HG02870 (cell line): ENCODE data around the gene DLG1.

Source experiments
- ATAC-seq: cut with Tn5 transposase; IDR thresholded peaks from one replicate; pipeline ENCODE4 v1.9.1; 2021; ENCODE audit warnings: mild to moderate bottlenecking, moderate library complexity; ENCODE audit not compliant: unreplicated experiment

Gene DLG1

DNA sequence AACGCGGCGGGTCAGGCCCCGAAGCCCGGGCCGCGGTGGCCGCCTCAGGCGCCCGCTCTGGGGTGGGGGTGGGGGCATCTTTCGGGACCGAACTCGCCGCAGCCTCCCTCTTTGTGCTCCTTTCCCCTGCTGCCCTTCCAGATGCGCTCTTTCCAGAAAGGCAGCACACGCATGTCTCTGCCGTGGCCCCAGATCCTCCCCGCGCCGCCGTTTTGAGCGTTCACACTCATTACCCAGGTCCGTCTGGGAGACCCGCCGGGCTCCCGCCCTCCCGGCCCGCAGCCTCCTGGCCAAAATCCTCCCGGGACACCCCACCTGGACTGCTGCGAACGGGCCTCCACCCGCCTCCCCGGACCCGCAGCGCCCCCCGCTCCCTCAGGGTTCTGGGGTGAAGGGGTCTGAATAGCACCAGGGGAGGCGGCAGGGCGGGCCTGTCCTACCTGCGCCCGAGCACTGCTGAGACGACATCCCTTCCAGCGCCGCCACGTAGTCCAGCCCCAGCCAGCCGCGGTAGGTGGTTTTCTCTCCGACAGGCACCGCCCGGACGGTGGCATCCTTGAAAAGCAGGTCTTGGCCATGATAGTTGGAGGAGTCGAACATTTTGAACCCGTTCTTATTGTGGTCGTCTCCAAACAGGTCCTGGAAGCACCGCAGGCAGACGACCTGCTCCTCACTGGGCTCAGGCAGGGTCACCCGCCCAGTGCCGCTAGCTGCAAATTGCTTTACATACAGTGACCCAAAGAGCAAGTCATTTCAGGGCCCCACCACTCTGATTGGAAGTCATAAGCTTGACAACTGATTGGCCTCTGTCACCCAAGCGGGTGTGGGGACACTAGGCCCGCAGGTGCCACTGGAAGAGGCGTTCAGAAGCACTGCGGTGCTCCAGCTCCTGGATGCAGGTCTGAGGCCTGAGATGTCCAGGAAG is 294.7 kb downstream of the DLG1 start:
- ATAC-seq = peak; percentile 6

DNA sequence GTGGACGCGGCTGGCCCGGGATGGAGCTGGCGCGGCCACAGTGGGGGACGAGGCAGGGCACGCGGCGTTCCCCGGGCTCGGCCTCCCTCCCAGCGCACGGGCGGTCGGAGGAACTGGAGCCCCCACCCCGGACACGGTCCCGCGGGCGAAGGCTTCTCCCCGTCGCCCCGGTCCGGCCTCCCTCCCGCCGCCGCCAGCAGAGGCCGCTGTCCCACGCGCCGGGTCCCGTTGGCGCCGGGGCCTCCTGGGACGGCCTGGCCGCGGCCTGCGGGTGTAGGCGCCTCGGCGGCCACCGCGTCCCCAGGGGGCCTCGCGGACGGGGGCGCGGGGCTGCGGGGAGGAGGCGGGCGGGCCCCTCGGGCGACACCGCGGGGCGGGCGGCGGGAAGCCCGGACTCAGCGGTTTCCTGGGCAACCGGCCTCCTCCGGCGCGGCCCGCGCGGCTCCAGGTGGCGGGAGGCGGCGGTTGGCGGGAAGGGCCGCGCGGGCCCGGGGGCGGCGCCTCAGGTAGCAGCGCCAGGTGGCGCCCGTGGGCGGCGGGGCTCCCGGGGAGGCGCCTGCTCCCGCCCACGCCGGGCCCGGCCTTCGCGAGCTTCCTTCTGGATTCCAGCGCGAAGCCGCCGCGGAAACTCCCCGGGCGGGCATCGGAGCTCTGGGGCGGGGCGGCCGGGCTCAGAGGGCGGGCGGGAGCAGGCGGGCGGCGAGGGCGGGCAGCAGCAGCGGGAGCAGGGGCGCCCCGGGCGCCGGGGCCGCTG is 295.5 kb downstream of the DLG1 start:
- ATAC-seq = peak; percentile 55

DNA sequence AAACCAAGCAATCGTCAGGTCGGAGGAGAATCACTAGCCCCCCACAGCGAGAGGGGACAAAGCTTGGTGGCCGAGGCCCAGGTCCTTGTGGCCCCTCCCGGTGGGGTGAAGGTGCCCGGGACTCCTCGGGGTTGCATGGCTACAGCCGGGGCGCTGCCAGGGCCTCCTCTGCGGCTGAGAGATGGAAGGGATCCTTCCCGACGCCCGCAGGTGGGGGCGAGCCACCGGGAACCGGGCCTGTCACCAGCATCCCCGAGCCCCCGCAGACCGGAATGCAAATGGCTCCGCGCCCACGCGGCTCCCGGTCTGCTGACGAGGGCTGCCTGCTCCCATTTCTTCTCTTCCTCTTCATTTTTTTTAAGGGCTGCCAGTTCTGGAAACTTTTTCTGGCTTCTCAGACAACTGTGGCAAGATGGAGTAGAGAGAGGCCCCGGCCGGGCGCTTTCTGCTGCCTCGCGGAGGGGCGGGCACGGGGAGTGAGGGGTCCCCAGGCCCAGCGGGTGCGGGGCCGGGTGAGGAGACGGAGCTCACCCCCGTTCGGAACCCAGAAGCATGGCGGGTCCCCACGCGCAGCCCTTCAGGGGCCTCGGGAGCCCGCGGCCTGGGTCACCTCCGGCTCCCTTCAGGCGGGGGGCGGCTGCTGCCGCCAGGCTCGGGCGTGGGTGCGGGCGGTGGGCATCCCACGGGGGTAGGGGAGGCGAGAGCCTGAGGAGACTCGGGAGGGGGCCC is 296.3 kb downstream of the DLG1 start:
- ATAC-seq = peak; percentile 1

DNA sequence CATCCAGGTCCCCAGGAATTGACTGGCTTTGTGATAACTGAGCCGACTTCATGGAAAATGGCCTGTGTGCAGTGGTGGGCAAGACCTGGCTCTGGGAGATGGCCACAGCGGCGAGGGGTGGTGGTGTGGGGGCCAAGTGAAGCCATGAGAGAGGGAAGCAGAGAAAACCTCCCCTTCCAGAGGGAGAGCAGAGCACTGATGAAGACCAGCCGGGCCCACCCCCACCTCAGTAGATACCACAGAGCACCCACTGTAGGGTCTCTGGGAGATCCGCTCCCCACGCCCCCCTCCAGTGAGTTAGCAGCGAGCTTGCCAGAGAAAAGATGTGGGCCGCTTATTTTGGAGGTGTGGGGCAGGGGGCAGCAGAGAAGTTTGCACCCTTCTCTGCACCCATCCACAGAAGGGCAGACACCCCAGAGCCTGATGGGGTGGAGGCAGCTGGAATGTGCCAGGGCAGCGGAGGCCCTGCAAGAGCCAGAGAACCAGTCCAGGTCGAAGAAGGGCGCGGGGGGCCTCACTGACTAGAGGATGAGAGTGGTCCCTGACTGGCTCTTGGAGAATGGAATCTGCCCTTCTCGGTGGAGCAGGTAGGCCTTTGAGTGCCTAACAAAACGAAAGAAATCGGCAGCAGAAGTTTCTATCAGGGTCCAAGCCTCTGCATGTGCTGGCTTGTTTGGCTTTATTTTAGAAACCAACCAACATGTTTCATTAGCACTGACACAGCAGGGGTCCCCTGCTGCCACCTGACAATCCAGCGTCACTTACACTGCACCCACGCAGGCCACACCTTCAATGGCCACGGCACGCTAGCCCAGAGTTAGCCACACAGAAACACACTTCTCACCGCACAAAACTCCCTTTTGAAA is 297.1 kb downstream of the DLG1 start:
- no peak for ATAC-seq

DNA sequence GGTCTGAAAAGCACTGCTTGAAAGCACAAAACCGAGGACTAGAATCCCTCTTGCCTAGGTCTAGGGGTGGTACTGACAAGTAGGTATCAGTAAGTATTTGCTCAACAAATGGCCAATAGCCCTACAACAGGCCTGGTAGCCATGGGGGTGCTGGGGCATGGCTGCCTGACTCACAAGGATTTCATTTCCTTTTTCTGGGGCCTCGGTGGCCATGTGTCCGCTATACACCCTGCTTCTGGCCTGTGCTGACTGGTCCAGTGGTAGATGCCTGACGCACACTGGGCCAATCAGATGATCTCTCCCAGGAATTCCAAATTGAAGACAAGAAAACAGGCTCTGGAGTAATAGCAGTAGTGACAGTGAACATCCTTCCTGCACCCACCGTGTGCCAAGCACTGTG is 298.2 kb downstream of the DLG1 start:
- no peak for ATAC-seq

DNA sequence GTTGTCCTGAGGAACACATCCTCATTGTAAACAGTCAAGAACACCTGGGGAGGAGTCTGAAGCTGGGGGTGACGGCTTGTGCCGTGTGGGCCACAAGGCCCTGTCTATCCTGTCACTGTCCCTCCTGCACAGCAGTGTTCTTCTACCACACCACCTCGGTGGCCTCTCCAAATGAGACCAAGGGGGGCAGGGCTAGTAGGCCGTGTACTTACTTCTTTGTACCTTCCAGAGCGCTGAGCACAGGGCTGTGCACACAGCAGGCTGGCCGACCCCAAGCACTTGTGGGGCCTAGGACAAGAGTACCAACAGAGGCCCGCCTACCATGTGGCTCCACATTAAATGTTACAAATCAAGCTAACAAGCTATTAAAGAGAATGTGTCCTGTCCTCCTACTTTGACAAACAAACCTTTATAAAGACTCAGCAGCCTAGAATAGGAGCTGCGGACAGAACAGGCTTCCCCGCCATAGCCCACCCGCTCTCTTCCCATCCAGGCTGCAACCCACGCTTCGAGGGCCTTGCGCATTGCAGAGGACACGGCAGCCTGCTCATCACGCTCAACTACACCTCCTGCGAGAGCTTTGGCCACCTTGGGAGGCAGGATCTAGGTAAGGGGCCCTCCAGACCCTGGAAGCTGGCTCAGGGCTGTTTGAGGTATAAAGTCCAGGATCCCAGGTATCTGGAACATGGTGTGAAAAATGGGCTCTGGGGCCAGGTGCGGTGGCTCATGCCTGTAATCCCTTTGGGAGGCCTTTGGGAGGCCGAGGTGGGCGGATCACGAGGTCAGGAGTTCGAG is 299.2 kb downstream of the DLG1 start:
- ATAC-seq = no peak

DNA sequence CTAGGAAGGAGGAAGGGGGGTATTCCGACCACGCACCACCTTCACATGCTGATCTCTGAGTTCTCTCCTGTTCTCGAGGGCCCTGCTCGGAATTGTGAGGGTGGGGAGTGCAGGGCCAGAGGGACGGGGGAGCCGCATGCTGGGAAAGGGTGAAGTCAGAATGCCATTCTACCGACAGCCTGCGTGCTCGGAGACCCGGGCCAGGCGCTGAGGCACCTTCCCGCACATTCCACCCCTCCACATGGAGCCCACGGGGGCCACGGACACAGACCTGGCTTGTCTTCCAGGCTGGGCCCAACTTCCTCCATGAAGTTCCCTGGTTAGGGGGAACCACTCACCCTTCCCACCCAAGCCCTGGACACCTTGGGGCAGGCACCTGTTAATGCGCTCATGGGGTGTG is 301.1 kb downstream of the DLG1 start:
- ATAC-seq = no peak

DNA sequence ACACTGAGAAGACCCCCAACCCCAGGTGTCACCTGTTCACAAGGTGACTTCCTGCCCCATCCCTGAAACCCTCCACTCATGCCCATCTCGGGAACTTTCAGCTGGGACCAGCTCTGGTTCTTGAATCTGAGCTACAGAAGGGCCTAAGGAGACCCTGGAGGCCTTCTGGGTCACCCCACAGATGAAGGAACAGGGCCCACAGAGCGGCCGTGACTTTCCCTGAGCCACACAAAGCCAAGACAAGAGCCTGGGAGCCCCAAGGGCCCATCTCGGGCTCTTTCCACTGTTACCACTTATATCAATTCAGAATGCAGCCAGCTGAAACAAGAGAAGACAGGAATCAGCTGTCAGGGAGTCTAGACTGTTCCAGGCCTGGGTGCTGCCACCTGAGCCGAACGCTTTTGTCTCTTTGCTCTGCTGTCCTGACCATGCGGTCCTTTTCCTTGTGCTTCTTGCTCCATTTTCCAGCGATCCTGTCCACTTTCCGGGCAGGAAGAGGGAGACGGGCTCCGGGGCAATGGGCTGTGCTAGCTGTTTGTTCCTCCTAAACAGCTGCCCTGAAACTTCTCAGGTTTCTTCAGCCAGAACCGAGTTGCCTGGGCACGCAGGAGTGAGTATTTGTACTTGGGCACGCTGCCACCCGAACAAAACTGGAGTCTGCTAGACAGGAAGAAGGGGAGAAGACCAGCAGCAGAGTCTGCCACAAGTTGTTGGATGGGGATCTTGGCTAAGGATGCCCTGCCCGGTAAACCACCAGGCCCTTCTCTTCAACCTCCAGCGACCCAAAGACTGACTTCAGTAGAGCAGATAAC is 301.8 kb downstream of the DLG1 start:
- no peak for ATAC-seq

DNA sequence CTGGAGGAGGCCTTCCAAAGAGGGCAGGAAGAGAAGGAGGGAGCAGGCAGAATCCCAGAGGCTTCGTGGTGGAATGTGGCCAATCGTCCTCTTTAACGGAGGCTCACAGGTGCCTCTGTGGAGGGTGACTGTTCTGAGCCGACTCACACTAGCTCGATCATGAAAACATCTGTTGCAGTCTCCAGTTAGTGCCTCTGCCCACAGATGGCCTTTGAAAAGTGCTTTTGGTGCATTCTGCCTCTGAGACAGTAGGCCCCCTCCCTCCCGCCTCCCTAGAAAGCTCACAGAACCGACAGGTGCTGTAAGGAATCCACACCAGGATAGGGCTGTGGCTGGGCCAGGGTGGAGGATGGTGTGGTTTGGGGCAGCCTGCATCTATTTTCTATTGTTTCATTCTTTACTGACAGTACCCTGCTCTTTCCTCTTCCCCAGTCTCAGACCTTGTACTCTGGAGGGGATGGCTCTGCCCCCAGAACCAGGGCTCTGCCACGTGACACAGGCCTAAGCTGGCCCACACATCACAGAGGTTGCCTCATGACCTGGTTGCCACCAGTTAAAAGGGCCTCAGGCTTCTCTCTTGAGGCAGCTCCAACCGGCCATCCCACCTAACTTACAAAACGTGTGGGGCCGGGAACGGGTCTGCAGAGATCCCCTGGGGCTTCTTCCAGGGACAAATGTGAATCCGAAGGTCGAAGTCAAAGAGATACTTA is 302.6 kb downstream of the DLG1 start:
- no peak for ATAC-seq

DNA sequence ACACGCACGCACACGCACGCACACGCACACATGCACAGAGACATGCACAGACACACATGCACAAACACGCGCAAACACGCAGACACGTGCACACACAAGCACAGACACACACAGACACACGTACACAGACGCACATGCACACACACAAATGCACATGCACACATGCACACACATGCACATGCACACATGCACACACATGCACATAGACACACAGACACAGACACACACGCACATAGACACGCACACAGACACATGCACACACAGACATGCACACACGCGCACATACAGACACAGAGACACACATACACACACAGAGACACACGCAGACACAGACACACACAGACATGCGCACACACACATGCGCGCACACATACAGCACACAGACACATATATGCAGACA is 303.4 kb downstream of the DLG1 start:
- ATAC-seq = no peak

DNA sequence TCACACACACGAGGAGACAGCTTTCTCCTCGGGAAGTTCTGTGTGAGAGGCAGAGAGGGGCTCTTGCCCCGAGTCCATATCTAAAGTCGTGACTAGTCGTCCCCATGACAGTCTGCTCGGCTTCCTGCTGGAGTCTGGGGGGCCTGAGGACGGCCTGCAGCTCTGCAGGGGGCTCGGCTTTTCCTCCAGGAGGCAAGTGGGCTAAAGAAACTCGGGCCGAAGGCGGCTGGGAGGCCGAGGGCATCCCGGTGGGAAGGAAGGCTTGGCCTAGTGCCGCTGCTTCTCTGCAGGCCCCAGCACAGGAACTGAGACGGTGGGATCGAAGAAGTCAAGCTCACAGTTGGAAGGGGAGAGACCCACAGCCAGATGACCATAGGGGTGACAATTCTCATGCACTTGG is 304.4 kb downstream of the DLG1 start:
- ATAC-seq = no peak
